Measurements from ENCODE around the gene FAM219B.

The FAM219B gene

GRCh38 chr15:74906067-74906449 lies 593 bp downstream of the FAM219B start:
- DNase-seq (ENCODE audit: low spot score): no peak
- no peaks in the 10 kb centered on the region for H3K9me3 ChIP-seq (ENCODE audit: severe bottlenecking)
- peak overlapping the region; percentile 55 for H3K27ac ChIP-seq (ENCODE audit: poor library complexity, severe bottlenecking)
- no peaks in the 10 kb centered on the region for H3K27me3 ChIP-seq (ENCODE audit: insufficient read depth, poor library complexity, severe bottlenecking)
- ATAC-seq (ENCODE audit: low read depth): peak; percentile 38
- H3K4me3 ChIP-seq (ENCODE audit: severe bottlenecking): peak overlapping the region; percentile 94
- H3K4me1 ChIP-seq (ENCODE audit: insufficient read depth, poor library complexity, severe bottlenecking): peaks cover 4% of the 10 kb centered on the region
- H3K36me3 ChIP-seq (ENCODE audit: low read depth): peaks cover 40% of the 10 kb centered on the region
- TF ChIP-seq CTCF (IDR thresholded peaks at IDR 0.05; ENCODE audit: poor library complexity, severe bottlenecking): no peak

DNA sequence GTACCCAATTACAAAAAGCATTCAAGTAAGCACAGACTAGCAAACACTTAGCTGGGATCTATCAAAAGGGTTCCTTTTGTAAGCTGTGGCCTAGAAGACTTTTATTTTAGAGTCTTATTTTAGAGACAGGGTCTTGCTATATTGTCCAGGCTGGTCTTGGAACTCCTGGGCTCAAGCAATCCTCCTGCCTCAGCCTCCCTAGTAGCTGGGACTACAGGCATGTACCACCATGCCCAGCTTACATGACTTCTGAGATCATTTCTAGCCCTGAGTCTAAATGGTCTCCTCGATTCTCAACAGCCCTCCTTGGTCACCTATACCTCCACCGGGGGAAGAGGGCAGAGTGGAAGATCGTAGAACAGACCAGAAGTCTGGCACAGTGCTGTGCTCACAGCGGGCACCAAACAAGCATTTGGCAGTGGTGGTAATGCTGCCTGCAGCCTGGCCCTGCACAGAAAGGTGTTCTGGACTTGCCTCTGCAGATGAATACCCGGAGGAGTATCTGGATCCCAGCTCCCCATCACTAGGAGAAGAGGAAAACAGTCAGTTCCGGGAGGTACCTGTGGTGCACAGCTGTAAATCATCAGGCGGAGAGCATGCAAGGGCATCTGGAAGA lies 2.4 kb downstream of the FAM219B start:
- ATAC-seq (ENCODE audit: low read depth): no peak
- H3K9me3 ChIP-seq (ENCODE audit: severe bottlenecking): no peaks in the 10 kb centered on the region
- H3K27ac ChIP-seq (ENCODE audit: poor library complexity, severe bottlenecking): no peak overlapping the region
- peaks cover 4% of the 10 kb centered on the region for H3K4me1 ChIP-seq (ENCODE audit: insufficient read depth, poor library complexity, severe bottlenecking)
- no peak for TF ChIP-seq CTCF (IDR thresholded peaks at IDR 0.05; ENCODE audit: poor library complexity, severe bottlenecking)
- no peaks in the 10 kb centered on the region for H3K27me3 ChIP-seq (ENCODE audit: insufficient read depth, poor library complexity, severe bottlenecking)
- H3K4me3 ChIP-seq (ENCODE audit: severe bottlenecking): no peak overlapping the region
- peaks cover 57% of the 10 kb centered on the region for H3K36me3 ChIP-seq (ENCODE audit: low read depth)
- DNase-seq (ENCODE audit: low spot score): no peak

DNA sequence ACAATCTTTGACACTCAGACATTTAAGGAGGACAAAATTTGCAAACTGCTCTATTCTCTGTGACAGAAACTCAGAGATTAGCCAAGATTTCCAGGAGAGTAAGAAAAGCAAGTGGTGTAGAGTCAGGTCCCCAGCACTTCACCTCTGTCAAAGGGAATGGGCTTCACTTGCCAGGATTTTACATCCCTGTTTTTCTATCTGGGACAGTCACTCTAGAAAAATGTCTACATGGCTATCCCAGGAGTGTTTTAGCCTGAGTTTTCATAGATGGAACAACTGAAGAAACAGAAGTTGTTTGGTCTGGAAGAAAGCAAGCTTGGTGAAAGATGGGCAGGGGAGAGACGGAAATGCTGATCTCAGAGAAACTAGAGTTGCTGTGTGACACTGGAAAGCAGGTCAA lies 3.0 kb downstream of the FAM219B start:
- Histone ChIP-seq H3K4me1 (ENCODE audit: insufficient read depth, poor library complexity, severe bottlenecking) (peaks cover 4% of the 10 kb centered on the region), H3K27me3 (ENCODE audit: insufficient read depth, poor library complexity, severe bottlenecking) (no peaks in the 10 kb centered on the region), H3K4me3 (ENCODE audit: severe bottlenecking) (no peak overlapping the region), H3K36me3 (ENCODE audit: low read depth) (peaks cover 64% of the 10 kb centered on the region), H3K9me3 (ENCODE audit: severe bottlenecking) (no peaks in the 10 kb centered on the region), H3K27ac (ENCODE audit: poor library complexity, severe bottlenecking) (no peak overlapping the region)
- ATAC-seq (ENCODE audit: low read depth) (no peak), DNase-seq (ENCODE audit: low spot score) (no peak)
- TF ChIP-seq CTCF (IDR thresholded peaks at IDR 0.05; ENCODE audit: poor library complexity, severe bottlenecking): no peak

DNA sequence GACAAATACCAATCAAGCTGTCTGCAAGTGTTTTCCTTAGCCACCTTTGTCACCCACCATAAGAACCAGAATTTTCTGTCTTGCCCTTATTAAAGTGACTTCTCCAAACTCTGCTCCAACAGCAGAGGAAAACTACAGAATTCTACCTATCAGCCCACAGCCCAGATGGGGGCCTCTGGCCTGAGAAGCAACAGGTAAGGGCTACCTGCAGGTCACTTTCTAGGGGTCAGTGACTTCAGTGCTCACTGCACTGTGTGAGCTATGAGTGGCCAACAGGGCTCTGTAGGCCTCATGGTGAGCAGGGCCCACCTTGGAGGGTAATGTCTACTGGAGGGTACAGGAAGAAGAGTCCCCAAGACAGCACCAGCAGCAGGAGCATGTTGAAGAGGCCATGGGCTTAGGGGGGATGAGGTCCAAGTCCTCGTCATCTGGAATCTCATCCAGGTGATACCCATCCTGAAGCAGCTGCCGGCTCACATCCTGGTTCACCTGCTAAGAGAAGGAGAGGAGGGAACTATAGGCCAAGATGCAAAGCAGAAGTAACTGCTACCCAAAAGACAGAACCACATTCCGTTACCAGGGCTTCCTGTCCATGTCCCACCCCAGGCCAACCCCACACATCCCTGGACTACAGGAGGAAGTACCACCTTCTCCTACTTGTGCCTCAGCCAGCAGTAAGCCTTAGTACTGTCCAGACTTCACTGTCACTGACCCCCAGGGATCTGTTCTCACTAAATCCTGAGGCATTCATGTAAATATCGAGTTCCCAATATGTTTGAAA lies 4.2 kb downstream of the FAM219B start:
- no peak for ATAC-seq (ENCODE audit: low read depth)
- peaks cover 64% of the 10 kb centered on the region for H3K36me3 ChIP-seq (ENCODE audit: low read depth)

More for the DNA sequence above, 4.2 kb downstream of the FAM219B start:
- H3K27me3 ChIP-seq (ENCODE audit: insufficient read depth, poor library complexity, severe bottlenecking): no peaks in the 10 kb centered on the region
- DNase-seq (ENCODE audit: low spot score): no peak
- peaks cover 2% of the 10 kb centered on the region for H3K4me1 ChIP-seq (ENCODE audit: insufficient read depth, poor library complexity, severe bottlenecking)
- no peak overlapping the region for H3K27ac ChIP-seq (ENCODE audit: poor library complexity, severe bottlenecking)
- no peak for TF ChIP-seq CTCF (IDR thresholded peaks at IDR 0.05; ENCODE audit: poor library complexity, severe bottlenecking)
- no peak overlapping the region for H3K4me3 ChIP-seq (ENCODE audit: severe bottlenecking)
- no peaks in the 10 kb centered on the region for H3K9me3 ChIP-seq (ENCODE audit: severe bottlenecking)
